Activated CD4-positive, alpha-beta T cell treated with anti-CD3 and anti-CD28 coated beads, Interleukin-2, Interleukin-6, amounts not matched to agents 100 ng/mL and 50 ng/mL, durations not matched to agents 16 hours and 8 hours (primary cell): ENCODE measurements around the gene BLM.
A peak's percentile ranks its signal among the peaks of the same experiment; 100 is the strongest.
"Not testable (repeated sequence)": the region's sequence is repeated elsewhere in the genome, so short reads cannot be mapped to it uniquely, and the experiment has no call there.

Source experiments
- DNase-seq: peaks from one replicate; pipeline ENCODE4 v3.0.0-alpha.2; 2020

BLM gene

DNA sequence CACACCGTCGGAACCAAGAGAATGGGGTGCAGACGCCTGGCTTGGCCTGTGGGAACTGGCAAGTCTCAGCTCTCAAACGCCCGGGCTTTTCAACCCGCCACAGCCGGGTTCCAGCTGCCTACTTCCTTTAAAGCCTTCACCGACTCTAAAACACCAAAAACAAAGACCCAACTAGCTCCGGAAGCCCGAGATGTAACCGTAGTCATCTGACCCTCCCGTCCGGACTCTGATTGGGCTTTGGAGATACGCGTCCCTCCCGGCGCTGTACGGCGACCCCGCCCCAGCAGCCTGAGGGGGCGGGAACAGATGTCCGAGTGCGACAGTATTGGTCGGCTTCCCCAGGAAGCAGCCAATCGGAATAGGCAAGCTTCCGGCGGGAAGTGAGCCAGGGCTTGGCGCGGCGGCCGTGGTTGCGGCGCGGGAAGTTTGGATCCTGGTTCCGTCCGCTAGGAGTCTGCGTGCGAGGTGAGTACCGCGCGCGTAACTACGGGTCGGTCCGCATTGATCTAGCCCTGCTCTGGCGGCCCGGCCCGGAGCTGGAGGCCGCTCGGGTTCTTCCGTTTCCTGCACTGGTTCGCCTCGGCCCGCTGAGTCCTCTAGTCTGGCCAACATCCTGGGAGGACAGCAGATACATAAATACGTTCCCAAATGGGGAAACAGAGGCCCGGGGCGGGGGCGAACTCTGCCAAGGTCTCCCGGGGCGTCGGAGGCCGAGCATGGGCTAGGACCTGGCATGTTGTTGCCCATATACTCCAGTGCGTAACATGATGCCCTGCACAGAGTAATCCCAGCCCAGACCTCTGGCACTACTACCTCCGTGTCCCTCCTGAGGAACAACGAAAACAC lies at the start of gene BLM:
TSS of gene BLM (plus strand) at position 371 of the 846 bp plus-strand sequence. CDS start 30,047 bp downstream, outside the sequence.
- DNase-seq, result peak; percentile 98

GRCh38 chr15:90667755-90668345 lies 49.3 kb upstream of the BLM start:
- DNase-seq, result not testable (repeated sequence)

DNA sequence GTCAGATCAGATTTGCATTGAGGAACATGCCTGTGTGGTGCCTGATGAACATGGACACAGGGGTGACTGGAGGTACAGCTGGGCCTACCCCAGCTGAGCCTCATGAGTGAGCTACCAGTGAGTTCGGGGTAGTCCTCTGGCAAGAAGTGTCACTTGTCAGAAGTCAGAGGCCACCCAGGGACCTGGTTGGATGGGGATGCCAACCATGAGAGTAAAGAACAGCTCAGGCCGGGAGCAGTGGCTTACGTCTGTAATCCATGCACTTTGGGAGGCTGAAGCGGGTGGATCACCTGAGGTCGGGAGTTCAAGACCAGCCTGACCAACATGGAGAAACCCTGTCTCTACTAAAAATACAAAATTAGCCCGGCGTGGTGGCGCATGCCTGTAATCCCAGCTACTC lies 46.5 kb upstream of the BLM start:
- DNase-seq, result not testable (repeated sequence)

- DNase-seq, result no peak
Measured at GRCh38 chr15:90671216-90671615, 45.9 kb upstream of the BLM start.

DNA sequence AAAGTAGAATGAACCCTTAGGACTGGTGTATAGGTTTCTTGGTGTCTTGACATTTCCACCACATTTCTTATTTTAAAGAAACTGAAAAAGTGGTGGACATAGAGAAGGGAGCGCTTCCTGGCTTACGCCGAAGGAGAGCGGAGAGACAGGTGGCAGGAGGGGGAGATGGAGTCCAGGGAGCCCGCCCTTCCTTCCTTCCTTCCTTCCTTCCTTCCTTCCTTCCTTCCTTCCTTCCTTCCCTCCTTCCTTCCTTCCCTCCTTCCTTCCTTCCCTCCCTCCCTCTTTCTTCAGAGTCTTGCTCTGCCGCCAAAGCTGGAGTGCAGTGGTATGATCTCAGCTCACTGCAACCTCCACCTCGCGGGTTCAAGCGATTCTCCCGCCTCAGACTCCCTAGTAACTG lies 43.8 kb upstream of the BLM start:
- DNase-seq, result not testable (repeated sequence)

GRCh38 chr15:90674476-90674875 lies 42.7 kb upstream of the BLM start:
- no peak for DNase-seq

- no peak for DNase-seq
Measured at GRCh38 chr15:90675464-90675863, 41.7 kb upstream of the BLM start.

DNA sequence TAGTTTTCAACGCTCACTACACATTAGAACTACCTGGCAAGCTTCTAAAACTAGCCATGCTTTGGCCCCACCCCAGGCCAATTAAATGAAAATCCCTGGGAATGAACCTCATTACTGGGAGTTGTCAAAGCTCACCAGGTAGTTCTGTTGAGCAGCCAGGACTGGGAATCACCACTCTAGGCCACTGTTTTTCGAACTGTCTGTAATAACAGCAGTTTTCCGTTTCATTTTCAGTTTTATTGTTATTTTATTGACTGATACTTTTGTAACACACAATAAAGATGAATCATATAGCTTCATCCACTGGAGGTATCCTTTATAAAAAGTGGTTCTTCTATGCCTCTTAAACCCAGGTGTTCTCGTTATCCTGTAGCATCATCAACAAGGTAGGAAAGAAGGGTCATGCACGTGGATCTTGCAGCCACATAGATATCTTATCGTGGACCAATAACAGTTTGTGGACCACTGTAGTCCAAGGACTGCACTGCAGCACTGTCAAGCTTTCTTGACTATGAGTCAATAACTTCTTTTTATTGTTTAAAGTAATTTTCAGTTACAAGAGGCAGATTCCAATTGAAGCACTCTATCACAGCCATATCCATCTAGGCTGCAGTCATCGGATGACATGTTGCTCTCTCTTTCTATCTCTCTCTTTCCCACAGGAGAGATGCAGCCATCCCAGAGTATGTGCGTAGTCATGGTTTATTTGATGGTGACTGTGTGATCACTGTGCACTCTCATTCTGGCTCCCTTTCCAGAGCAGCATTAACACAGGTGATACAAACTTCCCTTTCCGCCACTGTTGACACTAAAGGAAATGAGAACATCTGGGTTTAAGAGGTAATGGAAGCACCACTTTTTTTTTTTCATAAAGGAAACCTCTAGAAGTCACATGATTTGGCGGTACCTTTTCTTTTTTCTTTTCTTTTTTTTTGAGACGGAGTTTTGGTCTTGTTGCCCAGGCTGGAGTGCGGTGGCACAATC lies 39.0 kb upstream of the BLM start:
- peak; percentile 48 for DNase-seq

GRCh38 chr15:90679959-90680358 lies 37.2 kb upstream of the BLM start:
- DNase-seq, result no peak

DNA sequence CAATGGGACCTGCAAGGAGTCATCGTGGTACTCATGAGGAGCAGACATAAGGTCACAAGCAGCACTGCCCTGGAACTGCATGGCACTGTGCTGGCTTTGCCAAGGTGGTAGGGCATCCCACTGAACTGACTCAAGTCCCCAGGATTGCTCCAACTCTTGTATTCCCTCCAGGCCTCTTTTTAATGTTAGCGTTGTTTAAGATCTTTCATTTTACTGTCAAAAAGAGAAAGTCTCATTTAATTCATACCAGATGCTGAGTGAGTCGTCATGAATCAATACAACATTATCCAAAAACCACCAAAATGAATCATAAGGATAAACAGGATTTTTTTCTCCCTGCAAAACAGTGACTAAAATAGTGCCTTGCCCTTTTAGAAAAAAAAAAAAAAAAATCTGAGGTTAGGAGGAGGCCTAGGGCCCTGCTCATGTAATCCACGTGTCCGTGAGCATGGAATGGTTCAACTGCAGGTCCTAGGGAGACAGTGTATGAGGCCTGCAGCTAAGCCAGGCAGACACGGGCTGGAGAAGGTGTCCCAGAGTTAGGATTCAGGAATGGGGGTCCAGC lies 36.7 kb upstream of the BLM start:
- DNase-seq, result no peak

DNA sequence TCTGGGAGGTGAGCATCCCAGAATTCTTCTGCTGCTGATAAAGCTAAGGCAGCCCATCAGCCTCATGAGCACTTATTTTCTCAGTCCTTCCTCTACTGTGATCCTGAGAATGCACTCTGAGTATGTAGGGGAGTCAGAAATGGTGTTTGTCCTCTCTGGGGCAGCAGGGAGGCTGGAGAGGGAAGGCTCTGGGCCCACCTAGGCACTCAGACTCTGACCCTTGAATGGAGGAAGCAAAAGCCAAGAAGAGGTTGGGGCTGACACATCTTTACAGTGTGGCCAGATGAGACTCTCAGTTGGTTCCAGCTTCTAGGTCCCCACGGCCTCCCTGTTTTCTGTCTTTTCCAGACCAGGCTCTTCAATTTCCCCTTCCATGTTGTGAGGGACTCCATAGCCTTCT lies 36.1 kb upstream of the BLM start:
- DNase-seq, result no peak

- DNase-seq, result no peak
Measured at GRCh38 chr15:90681480-90681879, 35.7 kb upstream of the BLM start.

- DNase-seq, result no peak
Measured at GRCh38 chr15:90683371-90683770, 33.8 kb upstream of the BLM start.

DNA sequence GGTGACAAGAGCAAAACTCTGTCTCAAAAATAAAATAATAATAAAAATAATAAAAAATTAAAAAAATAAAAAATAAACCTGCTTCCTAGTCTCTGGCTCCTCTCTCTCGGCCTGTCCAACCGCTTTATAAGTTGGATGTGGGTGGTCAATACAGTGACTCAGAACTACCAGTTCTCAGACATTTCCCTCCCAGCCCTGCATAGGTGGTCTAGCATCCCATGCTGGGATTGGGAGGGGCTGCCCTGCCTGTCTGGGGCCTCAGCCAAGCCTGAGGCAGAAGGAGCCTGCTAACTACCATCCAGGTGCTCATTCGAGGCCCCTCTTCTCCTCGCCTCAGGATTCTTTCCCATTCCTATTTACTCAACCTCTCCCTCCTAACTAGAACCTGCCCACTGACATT lies 33.3 kb upstream of the BLM start:
- DNase-seq, result no peak

DNA sequence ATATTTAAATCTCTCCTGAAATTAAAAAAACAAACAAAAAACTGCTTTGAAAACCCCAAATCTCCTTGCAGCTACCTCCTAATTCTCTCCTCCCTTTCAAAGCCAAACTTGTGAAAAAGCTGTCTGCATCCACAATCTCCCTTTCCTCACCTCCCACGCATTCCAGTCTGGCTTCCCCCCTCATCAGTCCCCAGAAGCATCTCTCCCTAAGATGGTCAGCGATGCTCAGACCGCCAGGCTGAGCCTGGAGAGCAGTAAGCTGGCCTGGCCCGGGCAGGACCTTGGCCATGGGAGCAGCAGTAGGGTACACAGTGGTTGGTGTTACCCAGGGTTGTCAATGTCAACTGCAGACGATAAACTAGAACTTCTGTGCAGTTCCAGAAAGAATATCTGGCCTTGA lies 32.9 kb upstream of the BLM start:
- DNase-seq, result no peak

DNA sequence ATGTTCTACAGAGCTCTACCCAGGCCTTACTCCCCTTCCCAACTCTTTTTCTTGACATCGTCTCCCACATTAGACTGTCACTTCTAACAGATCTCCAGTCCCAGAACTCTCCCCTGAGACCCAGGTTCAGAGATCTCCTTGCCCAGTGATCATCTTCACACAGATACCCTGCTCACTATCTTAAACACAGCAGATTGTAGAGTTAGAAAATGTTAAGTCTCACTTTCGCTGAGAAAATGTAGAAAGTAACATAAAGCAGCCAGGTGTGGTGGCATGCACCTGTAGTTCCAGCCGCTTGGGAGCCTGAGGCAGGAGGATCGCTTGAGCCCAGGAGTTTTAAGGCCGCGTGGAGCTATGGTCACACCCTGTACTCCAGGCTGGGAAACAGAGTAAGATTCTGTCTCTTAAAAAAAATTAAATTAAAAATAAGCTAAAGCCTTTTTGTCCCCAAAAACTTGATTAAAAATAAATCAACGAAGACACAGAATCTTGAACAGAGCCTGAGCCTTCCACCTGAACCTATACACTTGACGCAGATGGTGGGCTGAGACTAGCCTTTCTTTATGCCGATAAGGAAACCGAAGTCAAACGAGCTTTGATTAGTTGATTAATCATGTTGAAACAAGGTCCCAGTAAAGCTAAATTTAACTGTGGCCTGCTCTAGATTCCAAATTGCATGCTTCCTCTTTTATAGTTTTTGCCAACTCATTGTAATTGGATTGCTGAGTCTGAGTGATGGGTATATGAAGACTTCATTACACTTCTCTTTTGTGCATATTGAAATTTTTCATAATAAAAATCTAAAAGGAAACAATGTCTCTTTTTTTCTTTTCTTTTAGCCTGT lies 31.3 kb upstream of the BLM start:
- peak; percentile 24 for DNase-seq

DNA sequence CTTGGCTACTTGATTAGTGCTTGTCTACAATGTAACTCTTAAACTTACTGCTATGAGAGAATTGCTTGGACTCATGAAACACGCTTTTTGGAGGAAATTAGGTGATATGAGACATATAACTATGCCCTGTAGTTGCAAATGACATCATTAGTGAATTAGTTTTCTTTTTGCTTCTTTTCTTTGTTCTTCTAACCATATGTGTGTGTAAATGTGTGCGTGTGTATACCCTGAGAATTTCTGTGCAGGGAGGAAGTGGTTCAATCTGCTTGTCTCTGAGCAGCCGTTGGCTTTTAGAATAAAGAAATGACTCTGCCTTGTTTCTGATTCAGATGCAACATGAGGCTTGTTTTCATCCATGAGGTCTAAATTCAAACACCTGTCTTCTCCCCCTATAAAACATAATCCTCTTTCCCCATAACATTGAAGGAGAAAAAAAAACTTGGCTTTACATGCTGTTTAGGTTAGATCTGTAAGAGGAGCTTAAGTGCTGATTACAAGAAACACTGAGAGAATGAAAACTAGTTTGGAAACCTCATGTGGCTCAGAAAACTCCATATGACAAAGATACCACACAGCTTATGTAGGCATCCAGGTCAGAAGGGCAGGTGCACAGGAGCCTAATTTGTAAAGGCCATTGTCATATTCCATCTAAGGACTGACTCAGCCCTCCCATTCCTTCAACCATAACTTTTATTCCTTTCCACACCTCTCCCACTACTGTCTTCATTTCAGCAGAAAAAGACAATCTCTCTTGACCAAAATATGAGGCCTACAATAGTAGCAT lies 30.5 kb upstream of the BLM start:
- DNase-seq, result peak; percentile 90

- DNase-seq, result not testable (repeated sequence)
Measured at GRCh38 chr15:90689326-90689961, 27.7 kb upstream of the BLM start.

- DNase-seq, result no peak
Measured at GRCh38 chr15:90690585-90690984, 26.6 kb upstream of the BLM start.

DNA sequence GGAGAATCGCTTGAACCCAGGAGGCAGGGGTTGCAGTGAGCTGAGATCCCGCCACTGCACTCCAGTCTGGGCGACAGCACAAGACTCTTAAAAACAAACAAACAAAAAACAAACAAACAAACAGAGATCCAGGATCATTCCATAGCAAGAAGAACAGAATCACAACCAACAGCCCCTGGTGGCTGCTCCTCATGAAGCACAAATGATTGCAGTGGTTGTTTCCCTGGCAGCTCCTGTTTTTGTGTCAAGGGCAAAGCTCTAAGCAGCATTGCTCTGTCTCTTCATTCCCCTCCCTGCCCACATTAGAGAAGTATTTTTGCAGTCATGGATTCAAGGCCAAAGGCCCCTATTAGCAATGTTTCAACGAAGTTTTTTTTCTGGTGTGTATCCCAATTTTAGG lies 25.8 kb upstream of the BLM start:
- no peak for DNase-seq
